B cell (primary cell): ENCODE results near the gene OR2J3. TPM values are rescaled to one million over a fixed set of nuclear protein-coding genes. Genes with fewer than 3 reads are reported as not detected.
"Not testable (repeated sequence)": the region's sequence is repeated elsewhere in the genome, so short reads cannot be mapped to it uniquely, and the experiment has no call there.

Experiments
- ATAC-seq: fragments of 200-7000 bp; cut with Tn5 transposase; one replicate; pipeline ENCODE4 v1.10.0; 2021; ENCODE audit warnings: low read depth, mild to moderate bottlenecking, moderate number of reproducible peaks, moderate library complexity
- CTCF ChIA-PET: fragments of 350-600 bp; sonication (Branson Sonifier 250); formaldehyde crosslinking; loops from one replicate; lab custom pipeline; 2021; ENCODE audit warnings: antibody characterized with exemption, inconsistent platforms; lab: Charles Lee
- POLR2A ChIA-PET: fragments of 350-600 bp; sonication (Branson Sonifier 250); formaldehyde crosslinking; loops from one replicate; lab custom pipeline; 2021; ENCODE audit warnings: antibody characterized with exemption; lab: Charles Lee
- DNase-seq: peaks from one replicate; pipeline ENCODE4 v3.0.0; 2013
- H2AFZ ChIP-seq: 2 replicates; pipeline ENCODE4 v1.6.1; 2012; ENCODE audit warnings: mild to moderate bottlenecking, low read depth, low read length; ENCODE audit not compliant: insufficient read depth, poor library complexity, severe bottlenecking
- H3K27ac ChIP-seq, 2 donors: 1 replicate in 1 of 2; 2 replicates in 1 of 2; pipeline ENCODE4 v1.5.1; 2012 to 2013; ENCODE audit warnings: low read length in 2 of 2, mild to moderate bottlenecking in 2 of 2, moderate library complexity in 1 of 2
- H3K27me3 ChIP-seq, 4 experiments: fragments of 200-600 bp in 1 of 4; sonication (generic) in 1 of 4; replicated peaks in 1 of 4; 1 replicate in 2 of 4; 2 replicates in 2 of 4; pipeline versions ENCODE4 v1.6.1 to v1.7.0; 2013 to 2016; ENCODE audit warnings: low read length in 3 of 4, mild to moderate bottlenecking in 2 of 4, mixed read lengths in 1 of 4, moderate library complexity in 1 of 4; ENCODE audit not compliant: insufficient read depth in 4 of 4, control insufficient read depth in 3 of 4; ENCODE audit errors: control extremely low read depth in 1 of 4
- H3K36me3 ChIP-seq, 2 experiments: replicated peaks in 1 of 2; 1 replicate in 1 of 2; 2 replicates in 1 of 2; pipeline versions ENCODE4 v1.6.1 to v1.7.1; 2013; ENCODE audit warnings: low read length in 1 of 2; ENCODE audit not compliant: insufficient read depth in 2 of 2, control insufficient read depth in 1 of 2; ENCODE audit errors: control extremely low read depth in 1 of 2, extremely low read depth in 1 of 2
- H3K4me1 ChIP-seq, 2 donors: fragments of 200-600 bp in 1 of 2; sonication (generic) in 1 of 2; 1 replicate in 1 of 2; 2 replicates in 1 of 2; pipeline versions ENCODE4 v1.5.1 to v1.6.1; 2013 to 2017; ENCODE audit warnings: low read length in 2 of 2; ENCODE audit not compliant: control insufficient read depth in 2 of 2, insufficient read depth in 2 of 2
- H3K4me2 ChIP-seq: replicated peaks from 2 replicates; pipeline ENCODE3; 2012; ENCODE audit warnings: mild to moderate bottlenecking, low read depth, low read length; ENCODE audit not compliant: poor library complexity, severe bottlenecking
- H3K4me3 ChIP-seq, 5 experiments: fragments of 200-600 bp in 1 of 5; sonication (generic) in 1 of 5; 1 replicate in 3 of 5; 2 replicates in 2 of 5; pipeline versions ENCODE4 v1.5.1 to v1.7.0; 2011 to 2016; ENCODE audit warnings: low read length in 4 of 5, mild to moderate bottlenecking in 4 of 5, low read depth in 2 of 5, control low read depth in 1 of 5, moderate library complexity in 1 of 5; ENCODE audit not compliant: insufficient read depth in 1 of 5; ENCODE audit errors: control extremely low read depth in 1 of 5, extremely low read depth in 1 of 5
- H3K79me2 ChIP-seq: fragments of 200-600 bp; sonication (generic); one replicate; pipeline ENCODE4 v1.6.0; 2016; ENCODE audit warnings: low read length; ENCODE audit not compliant: control insufficient read depth, insufficient read depth
- H3K9ac ChIP-seq: fragments of 200-600 bp; sonication (generic); 2 replicates; pipeline ENCODE4 v1.6.1; 2017; ENCODE audit warnings: mild to moderate bottlenecking, low read length, moderate library complexity
- H3K9me3 ChIP-seq, 3 donors: one replicate each; pipeline versions ENCODE4 v1.6.1 to v1.7.1; 2013; ENCODE audit warnings: low read length in 2 of 3; ENCODE audit not compliant: control insufficient read depth in 2 of 3, insufficient read depth in 1 of 3; ENCODE audit errors: control extremely low read depth in 1 of 3
- H4K20me1 ChIP-seq: 2 replicates; pipeline ENCODE4 v1.6.0; 2012; ENCODE audit warnings: mild to moderate bottlenecking, low read length; ENCODE audit not compliant: insufficient read depth, control insufficient read depth, poor library complexity, severe bottlenecking
- H3K27ac Mint-ChIP-seq: one replicate; pipeline ENCODE4 v1.8.0; 2021; ENCODE audit warnings: mixed read lengths
- H3K27me3 Mint-ChIP-seq: one replicate; pipeline ENCODE4 v1.8.0; 2021; ENCODE audit warnings: mixed read lengths
- H3K4me1 Mint-ChIP-seq: one replicate; pipeline ENCODE4 v1.8.0; 2021; ENCODE audit warnings: mixed read lengths
- H3K4me3 Mint-ChIP-seq: one replicate; pipeline ENCODE4 v1.8.0; 2021; ENCODE audit warnings: mixed read lengths
- H3K9me3 Mint-ChIP-seq: one replicate; pipeline ENCODE4 v1.8.0; 2022; ENCODE audit warnings: mixed read lengths; ENCODE audit not compliant: insufficient read depth
- EZH2 ChIP-seq: IDR thresholded peaks from 2 replicates; pipeline ENCODE4 v1.6.1; 2012; ENCODE audit warnings: borderline replicate concordance, low read depth, mild to moderate bottlenecking, moderate library complexity, low read length; ENCODE audit not compliant: insufficient read depth, poor library complexity, severe bottlenecking
- WGBS: methylation state at CpG from one replicate; pipeline ENCODE4 v1.1.5; 2013; ENCODE audit warnings: missing lambda C conversion rate; ENCODE audit not compliant: insufficient coverage; 5-methylcytosine and 5-hydroxymethylcytosine counted together
- intact Hi-C: fragments of 100-400 bp; cut with micrococcal nuclease; formaldehyde crosslinking; loops from one replicate; pipeline ENCODE4 v1.10.0; 2022
- polyA plus RNA-seq: library from polyadenylated mRNA; depleted of rRNA; stranded (reverse); fragments of >200 nt; gene quantifications from 2 replicates; pipeline ENCODE4 v1.2.3, GENCODE V29; 2012
- total RNA-seq, 2 donors: library from RNA; stranded (reverse); fragments of 120-200 nt in 1 of 2; gene quantifications; 1 replicate in 1 of 2; 2 replicates in 1 of 2; pipeline versions ENCODE4 v1.2.3 to v1.2.4, GENCODE V29; 2013 to 2022
- TF ChIP-seq, protein P1 (sequence below): fragments of 200-600 bp; IDR thresholded peaks from one replicate; pipeline ENCODE4 v1.8.0; 2022; ENCODE audit warnings: antibody characterized with exemption, mild to moderate bottlenecking

The OR2J3 gene
- total and polyA plus RNA-seq, 2 donors (not counting 1 experiment from before 2014, with no cell fraction given) = not detected

DNA sequence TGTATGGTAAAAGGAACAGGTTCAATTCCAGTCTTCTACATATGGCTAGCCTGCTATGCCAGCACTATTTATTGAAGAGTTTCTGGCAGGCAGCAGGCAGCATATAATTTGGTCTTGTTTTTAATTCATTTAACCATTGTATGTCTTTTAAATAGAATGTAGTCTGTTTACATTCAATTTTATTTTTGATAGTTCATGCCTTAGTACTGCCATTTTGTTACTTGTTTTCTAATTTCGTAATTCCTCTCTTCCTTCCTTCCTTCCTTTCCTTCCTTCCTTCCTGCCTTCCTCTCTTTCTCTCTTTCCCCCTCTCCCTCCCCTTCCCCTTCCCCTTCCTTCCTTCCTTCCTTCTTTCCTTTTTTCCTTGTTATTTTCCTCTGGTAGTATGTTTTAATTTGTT, 45.2 kb downstream of the OR2J3 start:
- POLR2A ChIA-PET = no interaction called here

DNA sequence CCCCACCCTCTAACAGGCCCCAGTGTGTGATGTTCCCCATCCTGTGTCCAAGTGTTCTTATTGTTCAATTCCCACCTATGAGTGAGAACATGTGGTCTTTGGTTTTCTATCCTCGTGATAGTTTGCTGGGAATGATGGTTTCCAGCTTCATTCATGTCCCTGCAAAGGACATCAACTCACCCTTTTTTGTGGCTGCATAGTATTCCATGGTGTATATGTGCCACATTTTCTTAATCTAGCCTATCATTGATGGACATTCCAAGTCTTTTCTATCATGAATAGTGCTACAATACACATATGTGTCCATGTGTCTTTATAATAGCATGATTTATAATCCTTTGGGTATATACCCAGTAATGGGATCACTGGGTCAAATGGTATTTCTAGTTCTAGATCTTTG, 47.3 kb downstream of the OR2J3 start:
- intact Hi-C loops, H3K9me3 ChIP-seq, H4K20me1 ChIP-seq, H3K9me3 Mint-ChIP-seq, H3K27ac ChIP-seq, H3K27ac Mint-ChIP-seq, H3K4me1 Mint-ChIP-seq, H2AFZ ChIP-seq, DNase-seq, ATAC-seq, H3K79me2 ChIP-seq, POLR2A ChIA-PET, H3K4me3 Mint-ChIP-seq, H3K4me3 ChIP-seq, H3K4me1 ChIP-seq, H3K4me2 ChIP-seq, H3K27me3 ChIP-seq, H3K9ac ChIP-seq, CTCF ChIA-PET, H3K36me3 ChIP-seq: not testable (repeated sequence)
- H3K27me3 Mint-ChIP-seq = peaks cover 35% of the 10 kb centered on the region
- no CpG with 5 or more reads among the region's 1 CpG for whole genome bisulfite sequencing

More for the DNA sequence above, 45.2 kb downstream of the OR2J3 start:
- DNase-seq (no peak), ATAC-seq (no peak)
- no peaks in the 10 kb centered on the region for H3K79me2 ChIP-seq
- H4K20me1 ChIP-seq = no peaks in the 10 kb centered on the region
- H3K36me3 ChIP-seq = no peaks in the 10 kb centered on the region
- intact Hi-C loops = no loop called here
- no peak overlapping the region for H3K4me2 ChIP-seq
- no peak overlapping the region for H3K4me3 ChIP-seq
- Mint-ChIP-seq H3K9me3 (peaks cover 4% of the 10 kb centered on the region), H3K27me3 (peaks cover 39% of the 10 kb centered on the region), H3K27ac (no peak overlapping the region), H3K4me3 (no peak overlapping the region), H3K4me1 (no peaks in the 10 kb centered on the region)
- no peaks in the 10 kb centered on the region for H3K9me3 ChIP-seq
- CTCF ChIA-PET = no interaction called here
- no peak overlapping the region for H3K9ac ChIP-seq
- H3K27ac ChIP-seq = no peak overlapping the region
- TF ChIP-seq EZH2 = no peak
- TF ChIP-seq, protein P1, sequence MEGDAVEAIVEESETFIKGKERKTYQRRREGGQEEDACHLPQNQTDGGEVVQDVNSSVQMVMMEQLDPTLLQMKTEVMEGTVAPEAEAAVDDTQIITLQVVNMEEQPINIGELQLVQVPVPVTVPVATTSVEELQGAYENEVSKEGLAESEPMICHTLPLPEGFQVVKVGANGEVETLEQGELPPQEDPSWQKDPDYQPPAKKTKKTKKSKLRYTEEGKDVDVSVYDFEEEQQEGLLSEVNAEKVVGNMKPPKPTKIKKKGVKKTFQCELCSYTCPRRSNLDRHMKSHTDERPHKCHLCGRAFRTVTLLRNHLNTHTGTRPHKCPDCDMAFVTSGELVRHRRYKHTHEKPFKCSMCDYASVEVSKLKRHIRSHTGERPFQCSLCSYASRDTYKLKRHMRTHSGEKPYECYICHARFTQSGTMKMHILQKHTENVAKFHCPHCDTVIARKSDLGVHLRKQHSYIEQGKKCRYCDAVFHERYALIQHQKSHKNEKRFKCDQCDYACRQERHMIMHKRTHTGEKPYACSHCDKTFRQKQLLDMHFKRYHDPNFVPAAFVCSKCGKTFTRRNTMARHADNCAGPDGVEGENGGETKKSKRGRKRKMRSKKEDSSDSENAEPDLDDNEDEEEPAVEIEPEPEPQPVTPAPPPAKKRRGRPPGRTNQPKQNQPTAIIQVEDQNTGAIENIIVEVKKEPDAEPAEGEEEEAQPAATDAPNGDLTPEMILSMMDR = no peak
- H3K27me3 ChIP-seq = peaks cover 0 to 3% (median 0%) of the 10 kb centered on the region in 4 experiments
- WGBS = no CpG with 5 or more reads among the region's 1 CpG
- H2AFZ ChIP-seq = no peak overlapping the region
- no peaks in the 10 kb centered on the region for H3K4me1 ChIP-seq

DNA sequence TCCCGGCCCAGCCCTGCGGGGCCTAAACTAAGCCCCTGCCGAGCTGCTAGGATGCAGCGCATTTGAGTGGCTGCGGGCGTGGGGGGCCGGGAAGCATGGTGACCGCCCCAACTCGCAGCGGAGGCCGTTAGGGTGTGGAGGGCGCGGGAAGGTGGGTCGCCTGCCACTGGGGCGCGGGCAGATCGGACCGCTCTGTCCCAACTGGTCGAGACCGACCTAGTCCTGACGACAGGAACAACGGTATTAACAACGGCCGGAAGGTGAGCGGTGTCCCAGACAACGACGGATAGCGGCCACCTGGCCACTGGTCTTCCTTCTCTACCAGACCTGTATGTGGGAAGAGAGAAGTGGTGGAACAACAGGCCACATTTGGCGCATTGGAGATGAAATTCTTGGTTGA, 52.1 kb downstream of the OR2J3 start:
- H3K9me3 Mint-ChIP-seq, H3K4me3 Mint-ChIP-seq, H3K4me1 ChIP-seq, H3K9me3 ChIP-seq, intact Hi-C loops, H3K4me2 ChIP-seq, H3K27me3 ChIP-seq, H3K4me3 ChIP-seq, H4K20me1 ChIP-seq, H3K27ac Mint-ChIP-seq, H3K27ac ChIP-seq, CTCF ChIA-PET, ATAC-seq, H3K4me1 Mint-ChIP-seq, DNase-seq, POLR2A ChIA-PET, H3K79me2 ChIP-seq, H3K36me3 ChIP-seq, H2AFZ ChIP-seq, H3K9ac ChIP-seq: not testable (repeated sequence)
- no CpG with 5 or more reads among the region's 29 CpGs for WGBS
- peaks cover 36% of the 10 kb centered on the region for H3K27me3 Mint-ChIP-seq
